Activated CD4-positive, CD25-positive, alpha-beta regulatory T cell treated with anti-CD3 and anti-CD28 coated beads, Interleukin-2, amount 50 U/mL, for 16 hours (primary cell): ENCODE data around the gene CWC15.
"Not testable (repeated sequence)": the region's sequence is repeated elsewhere in the genome, so short reads cannot be mapped to it uniquely, and the experiment has no call there.

ENCODE experiments used
- DNase-seq: peaks from one replicate; pipeline ENCODE4 v3.0.0-alpha.2; 2020; ENCODE audit warnings: low read depth, low spot score

The CWC15 gene

DNA sequence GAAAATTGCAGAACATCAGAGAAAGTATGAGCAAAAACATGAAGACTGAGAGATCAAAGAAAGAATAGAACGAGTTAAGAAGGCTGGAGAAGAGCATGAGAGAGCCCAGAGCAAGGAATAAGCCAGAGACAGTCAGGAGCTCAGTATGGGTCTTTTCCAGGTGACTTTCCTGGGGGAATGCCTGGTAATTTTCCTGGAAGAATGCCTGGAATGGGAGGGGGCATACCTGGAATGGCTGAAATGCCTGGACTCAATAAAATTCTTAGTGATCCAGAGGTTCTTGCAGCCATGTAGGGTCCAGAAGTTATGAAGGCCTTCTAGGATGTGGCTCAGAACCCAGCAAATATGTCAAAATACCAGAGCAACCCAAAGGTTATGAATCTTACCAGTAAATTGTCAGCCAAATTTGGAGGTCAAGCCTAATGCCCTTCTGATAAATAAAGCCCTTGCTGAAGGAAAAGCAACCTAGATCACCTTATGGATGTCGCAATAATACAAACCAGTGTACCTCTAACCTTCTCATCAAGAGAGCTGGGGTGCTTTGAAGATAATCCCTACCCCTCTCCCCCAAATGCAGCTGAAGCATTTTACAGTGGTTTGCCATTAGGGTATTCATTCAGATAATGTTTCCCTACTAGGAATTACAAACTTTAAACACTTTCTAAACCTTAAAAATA is 59.5 kb downstream of the CWC15 start:
- DNase-seq: not testable (repeated sequence)

DNA sequence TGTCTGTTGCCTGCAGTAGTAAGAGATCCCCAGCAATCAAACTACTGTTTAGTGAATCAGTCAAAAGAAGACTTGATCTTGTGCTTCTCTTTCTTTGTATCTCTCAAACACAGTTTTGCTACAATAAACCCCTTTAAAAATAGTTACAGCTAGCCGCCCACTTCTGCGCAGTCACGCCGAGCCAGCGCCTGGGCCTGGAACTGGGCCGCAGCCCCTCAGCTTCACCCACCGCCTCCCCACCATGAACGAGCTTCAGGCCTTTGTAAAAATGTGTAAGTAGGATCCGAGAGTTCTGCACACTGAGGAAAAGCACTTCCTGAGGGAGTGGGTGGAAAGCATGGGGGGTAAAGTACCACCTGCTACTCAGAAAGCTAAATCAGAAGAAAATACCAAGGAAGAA is 60.5 kb downstream of the CWC15 start:
- DNase-seq: no peak
